GM23338 (cell line): ENCODE data around the gene RNU5B-1.

Experiments
- EZH2 ChIP-seq: fragments of 200-600 bp; sonication (generic); IDR thresholded peaks from one replicate; pipeline ENCODE4 v1.8.0; 2017; ENCODE audit warnings: antibody characterized with exemption, mild to moderate bottlenecking, low read depth; ENCODE audit not compliant: unreplicated experiment
- TF ChIP-seq, protein P1 (sequence below), 2 experiments: fragments of 200-600 bp in 1 of 2; sonication (generic) in 1 of 2; conservative IDR thresholded peaks; 2 replicates each; pipeline versions ENCODE4 v1.5.1 to v1.6.1; 2016 to 2017; ENCODE audit warnings: antibody characterized with exemption in 2 of 2, low read depth in 2 of 2, mild to moderate bottlenecking in 2 of 2, moderate library complexity in 1 of 2

DNA sequence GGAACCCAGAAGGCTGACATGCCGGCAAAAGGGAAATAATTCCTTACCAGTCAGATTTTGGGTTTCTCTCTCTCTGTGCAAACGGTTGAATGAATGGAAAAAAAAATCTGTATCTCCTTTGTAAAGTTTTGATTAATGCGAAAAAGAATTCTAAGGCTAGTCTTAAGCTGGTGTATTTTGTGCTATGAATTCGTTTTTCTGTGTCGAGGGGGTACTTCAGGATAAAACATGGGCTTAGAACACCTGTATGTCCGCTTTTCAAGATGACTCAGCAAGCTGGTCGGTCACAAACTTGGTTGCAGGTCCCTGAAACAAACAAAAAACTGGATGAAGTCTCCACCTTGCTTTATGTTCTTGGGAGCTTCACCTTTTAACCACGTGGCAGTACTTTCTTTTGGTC is 44.9 kb downstream of the RNU5B-1 start:
- TF ChIP-seq, protein P1, sequence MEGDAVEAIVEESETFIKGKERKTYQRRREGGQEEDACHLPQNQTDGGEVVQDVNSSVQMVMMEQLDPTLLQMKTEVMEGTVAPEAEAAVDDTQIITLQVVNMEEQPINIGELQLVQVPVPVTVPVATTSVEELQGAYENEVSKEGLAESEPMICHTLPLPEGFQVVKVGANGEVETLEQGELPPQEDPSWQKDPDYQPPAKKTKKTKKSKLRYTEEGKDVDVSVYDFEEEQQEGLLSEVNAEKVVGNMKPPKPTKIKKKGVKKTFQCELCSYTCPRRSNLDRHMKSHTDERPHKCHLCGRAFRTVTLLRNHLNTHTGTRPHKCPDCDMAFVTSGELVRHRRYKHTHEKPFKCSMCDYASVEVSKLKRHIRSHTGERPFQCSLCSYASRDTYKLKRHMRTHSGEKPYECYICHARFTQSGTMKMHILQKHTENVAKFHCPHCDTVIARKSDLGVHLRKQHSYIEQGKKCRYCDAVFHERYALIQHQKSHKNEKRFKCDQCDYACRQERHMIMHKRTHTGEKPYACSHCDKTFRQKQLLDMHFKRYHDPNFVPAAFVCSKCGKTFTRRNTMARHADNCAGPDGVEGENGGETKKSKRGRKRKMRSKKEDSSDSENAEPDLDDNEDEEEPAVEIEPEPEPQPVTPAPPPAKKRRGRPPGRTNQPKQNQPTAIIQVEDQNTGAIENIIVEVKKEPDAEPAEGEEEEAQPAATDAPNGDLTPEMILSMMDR (conservative IDR thresholded peaks at IDR 0.05; ENCODE audit: low read depth in 2 of 2) = no peak
- no peak for TF ChIP-seq EZH2
